Nephron (organoid): ENCODE measurements around the gene CNOT6.

Experiments
- H3K27ac Mint-ChIP-seq, 3 experiments: 2 replicates each; pipeline ENCODE4 v1.8.0; 2020; ENCODE audit warnings: mixed read lengths in 3 of 3, mild to moderate bottlenecking in 2 of 3, moderate library complexity in 1 of 3
- H3K27me3 Mint-ChIP-seq: 2 replicates; pipeline ENCODE4 v1.8.0; 2021; ENCODE audit warnings: low read depth, mild to moderate bottlenecking, moderate library complexity, mixed read lengths
- H3K36me3 Mint-ChIP-seq: 2 replicates; pipeline ENCODE4 v1.8.0; 2020; ENCODE audit warnings: low read depth, mixed read lengths
- H3K4me1 Mint-ChIP-seq: 2 replicates; pipeline ENCODE4 v1.8.0; 2020; ENCODE audit warnings: mixed read lengths
- H3K4me3 Mint-ChIP-seq, 3 experiments: 2 replicates each; pipeline ENCODE4 v1.8.0; 2020; ENCODE audit warnings: mild to moderate bottlenecking in 3 of 3, mixed read lengths in 3 of 3, moderate library complexity in 2 of 3
- H3K9me3 Mint-ChIP-seq: 2 replicates; pipeline ENCODE4 v1.8.0; 2020; ENCODE audit warnings: mixed read lengths
- TF ChIP-seq, protein P1 (sequence below), 3 experiments: fragments of 200-600 bp; sonication (generic); IDR thresholded peaks; one replicate each; pipeline ENCODE4 v1.5.0; 2021; ENCODE audit warnings: antibody characterized with exemption in 3 of 3; ENCODE audit not compliant: unreplicated experiment in 3 of 3

Gene CNOT6

GRCh38 chr5:180592176-180592575 is 98.0 kb downstream of the CNOT6 start:
- Mint-ChIP-seq H3K27ac (peak overlapping the region in 1 of 3 experiments; percentile 77), H3K4me3 (peak overlapping the region; percentile 79 to 81 (median 79)), H3K9me3 (peaks cover 6% of the 10 kb centered on the region), H3K36me3 (no peaks in the 10 kb centered on the region), H3K27me3 (peaks cover 57% of the 10 kb centered on the region), H3K4me1 (peaks cover 13% of the 10 kb centered on the region)
- TF ChIP-seq, protein P1, sequence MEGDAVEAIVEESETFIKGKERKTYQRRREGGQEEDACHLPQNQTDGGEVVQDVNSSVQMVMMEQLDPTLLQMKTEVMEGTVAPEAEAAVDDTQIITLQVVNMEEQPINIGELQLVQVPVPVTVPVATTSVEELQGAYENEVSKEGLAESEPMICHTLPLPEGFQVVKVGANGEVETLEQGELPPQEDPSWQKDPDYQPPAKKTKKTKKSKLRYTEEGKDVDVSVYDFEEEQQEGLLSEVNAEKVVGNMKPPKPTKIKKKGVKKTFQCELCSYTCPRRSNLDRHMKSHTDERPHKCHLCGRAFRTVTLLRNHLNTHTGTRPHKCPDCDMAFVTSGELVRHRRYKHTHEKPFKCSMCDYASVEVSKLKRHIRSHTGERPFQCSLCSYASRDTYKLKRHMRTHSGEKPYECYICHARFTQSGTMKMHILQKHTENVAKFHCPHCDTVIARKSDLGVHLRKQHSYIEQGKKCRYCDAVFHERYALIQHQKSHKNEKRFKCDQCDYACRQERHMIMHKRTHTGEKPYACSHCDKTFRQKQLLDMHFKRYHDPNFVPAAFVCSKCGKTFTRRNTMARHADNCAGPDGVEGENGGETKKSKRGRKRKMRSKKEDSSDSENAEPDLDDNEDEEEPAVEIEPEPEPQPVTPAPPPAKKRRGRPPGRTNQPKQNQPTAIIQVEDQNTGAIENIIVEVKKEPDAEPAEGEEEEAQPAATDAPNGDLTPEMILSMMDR (IDR thresholded peaks at IDR 0.05; ENCODE audit: unreplicated experiment in 3 of 3), result no peak

- TF ChIP-seq, protein P1 (IDR thresholded peaks at IDR 0.05; ENCODE audit: unreplicated experiment in 3 of 3), result no peak
- Mint-ChIP-seq H3K4me3 (peak overlapping the region in 2 of 3 experiments; percentile 39 to 59), H3K4me1 (peaks cover 13% of the 10 kb centered on the region), H3K9me3 (peaks cover 6% of the 10 kb centered on the region), H3K27me3 (peaks cover 49% of the 10 kb centered on the region), H3K36me3 (no peaks in the 10 kb centered on the region), H3K27ac (peak overlapping the region in 1 of 3 experiments; percentile 48)
These were observed 99.4 kb downstream of the CNOT6 start for GRCh38 chr5:180593446-180594206.

- no peak overlapping the region for H3K27ac Mint-ChIP-seq
- no peaks in the 10 kb centered on the region for H3K36me3 Mint-ChIP-seq
- peaks cover 4% of the 10 kb centered on the region for H3K9me3 Mint-ChIP-seq
- H3K27me3 Mint-ChIP-seq, result peaks cover 40% of the 10 kb centered on the region
- no peak overlapping the region for H3K4me3 Mint-ChIP-seq
- H3K4me1 Mint-ChIP-seq, result peaks cover 12% of the 10 kb centered on the region
- TF ChIP-seq, protein P1 (IDR thresholded peaks at IDR 0.05; ENCODE audit: unreplicated experiment in 3 of 3), result no peak
These were observed 100.3 kb downstream of the CNOT6 start for GRCh38 chr5:180594311-180595045.

DNA sequence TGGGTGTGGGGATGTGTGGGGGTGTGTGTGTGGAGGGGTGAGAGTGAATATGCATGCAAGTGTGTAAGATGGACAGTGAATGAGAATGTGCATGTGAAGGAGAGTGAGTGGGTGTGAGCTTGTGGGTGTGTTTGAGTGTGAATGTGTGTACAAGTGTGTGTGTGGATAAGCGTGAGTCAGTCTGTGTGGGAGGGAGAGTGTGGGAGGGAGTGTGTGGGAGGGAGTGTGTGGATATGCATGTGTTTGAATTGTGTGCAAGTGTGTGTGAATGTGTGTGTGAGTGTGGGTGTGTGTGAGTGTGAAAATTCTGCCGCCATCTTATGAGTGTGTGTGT is 100.8 kb downstream of the CNOT6 start:
- TF ChIP-seq, protein P1 (IDR thresholded peaks at IDR 0.05; ENCODE audit: unreplicated experiment in 3 of 3), result no peak
- H3K36me3 Mint-ChIP-seq, result no peaks in the 10 kb centered on the region
- H3K27ac Mint-ChIP-seq, result no peak overlapping the region
- no peaks in the 10 kb centered on the region for H3K9me3 Mint-ChIP-seq
- peaks cover 35% of the 10 kb centered on the region for H3K27me3 Mint-ChIP-seq
- H3K4me3 Mint-ChIP-seq, result no peak overlapping the region
- H3K4me1 Mint-ChIP-seq, result peaks cover 7% of the 10 kb centered on the region

DNA sequence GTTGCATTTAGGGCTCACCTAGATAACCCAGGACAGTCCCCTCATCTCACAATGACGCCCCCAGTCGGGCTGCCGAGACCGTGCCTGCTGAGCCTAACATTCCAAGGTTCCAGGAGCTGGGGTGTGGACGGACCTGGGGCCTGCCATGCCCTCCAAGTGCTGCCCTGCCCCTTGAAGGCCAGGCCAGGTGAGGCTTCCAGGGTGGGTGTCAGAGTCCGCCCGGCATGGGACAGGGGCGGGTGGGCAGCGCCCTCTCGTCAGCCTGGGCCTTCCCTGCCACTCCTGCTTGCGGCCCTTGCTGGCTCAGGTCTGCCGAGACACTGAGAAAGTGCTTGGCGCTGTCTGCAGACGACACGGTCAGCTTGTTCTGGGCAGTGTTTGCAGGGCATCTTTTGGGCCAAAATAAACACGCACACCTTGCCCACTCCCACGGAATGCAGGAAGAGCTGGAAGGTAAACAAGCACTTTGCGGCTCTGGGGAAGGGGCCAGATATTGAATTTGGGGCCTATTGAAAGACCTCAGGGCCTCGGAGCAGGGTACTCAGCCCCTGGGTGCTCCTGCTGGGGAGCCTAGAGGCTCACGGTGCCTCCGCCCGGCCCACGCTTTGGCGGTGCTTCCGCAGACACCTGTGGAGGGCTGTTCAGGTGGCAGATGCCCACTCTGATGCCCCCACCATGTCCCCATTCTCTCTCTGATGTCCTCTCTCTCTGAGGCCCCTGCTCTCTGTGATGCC is 101.4 kb downstream of the CNOT6 start:
- Mint-ChIP-seq H3K27ac (peak overlapping the region in 1 of 3 experiments; percentile 10), H3K27me3 (peaks cover 30% of the 10 kb centered on the region), H3K36me3 (no peaks in the 10 kb centered on the region), H3K4me3 (no peak overlapping the region), H3K9me3 (no peaks in the 10 kb centered on the region), H3K4me1 (peaks cover 7% of the 10 kb centered on the region)
- TF ChIP-seq, protein P1 (IDR thresholded peaks at IDR 0.05; ENCODE audit: unreplicated experiment in 3 of 3), result no peak
